HepG2 (cell line): ENCODE measurements around the gene TEKTIP1. TPM values are rescaled to one million over a fixed set of nuclear protein-coding genes. Genes with fewer than 3 reads are reported as not detected.
A peak's percentile ranks its signal among the peaks of the same experiment; 100 is the strongest.

Source experiments
- ATF3 ChIP-seq: sonication (generic); formaldehyde crosslinking; IDR thresholded peaks from 2 replicates; pipeline ENCODE4 v1.4.0; 2020; ENCODE audit warnings: missing genetic modification reagents
- CTCF ChIP-seq: sonication (generic); formaldehyde crosslinking; IDR thresholded peaks from 2 replicates; pipeline ENCODE4 v1.5.0; 2020; ENCODE audit warnings: mild to moderate bottlenecking, missing genetic modification reagents, moderate library complexity
- DNMT1 ChIP-seq: sonication (generic); formaldehyde crosslinking; IDR thresholded peaks from 2 replicates; pipeline ENCODE4 v1.5.1; 2020; ENCODE audit warnings: mild to moderate bottlenecking, missing genetic modification reagents
- IRF2 ChIP-seq: IDR thresholded peaks from 2 replicates; pipeline ENCODE4 v1.6.1; 2018; ENCODE audit warnings: missing genetic modification reagents, missing compliant biosample characterization
- ISL2 ChIP-seq: sonication (generic); formaldehyde crosslinking; IDR thresholded peaks from 2 replicates; pipeline ENCODE4 v1.5.0; 2020; ENCODE audit warnings: missing genetic modification reagents
- ISX ChIP-seq: sonication (generic); formaldehyde crosslinking; conservative IDR thresholded peaks from 2 replicates; pipeline ENCODE4 v1.5.0; 2020; ENCODE audit warnings: missing genetic modification reagents
- KDM2A ChIP-seq: sonication (generic); formaldehyde crosslinking; IDR thresholded peaks from 2 replicates; pipeline ENCODE4 v1.4.0; 2020; ENCODE audit warnings: low read depth, missing genetic modification reagents, borderline replicate concordance
- KDM6A ChIP-seq: IDR thresholded peaks from 2 replicates; pipeline ENCODE4 v1.6.1; 2016; ENCODE audit warnings: low read depth
- LRRFIP1 ChIP-seq: sonication (generic); formaldehyde crosslinking; conservative IDR thresholded peaks from 2 replicates; pipeline ENCODE4 v1.4.0; 2020; ENCODE audit warnings: missing genetic modification reagents
- MBD4 ChIP-seq: IDR thresholded peaks from 2 replicates; pipeline ENCODE4 v1.6.1; 2012; ENCODE audit warnings: low read length, inconsistent platforms, borderline replicate concordance
- MBNL3 ChIP-seq: fragments of 250-450 bp; sonication (Bioruptor Pico); conservative IDR thresholded peaks from 2 replicates; pipeline ENCODE4 v1.8.0; 2022; ENCODE audit warnings: mild to moderate bottlenecking, inconsistent platforms
- MXI1 ChIP-seq: IDR thresholded peaks from 3 replicates; pipeline ENCODE4 v1.6.1; 2012; ENCODE audit warnings: low read depth, low read length, inconsistent platforms, borderline replicate concordance
- PAXIP1 ChIP-seq: sonication (generic); formaldehyde crosslinking; conservative IDR thresholded peaks from 2 replicates; pipeline ENCODE4 v1.4.0; 2020; ENCODE audit warnings: mild to moderate bottlenecking, missing genetic modification reagents, moderate library complexity
- PHF20 ChIP-seq: sonication (generic); formaldehyde crosslinking; IDR thresholded peaks from 2 replicates; pipeline ENCODE4 v1.5.0; 2020; ENCODE audit warnings: mild to moderate bottlenecking, missing genetic modification reagents
- PPARG ChIP-seq: conservative IDR thresholded peaks from 2 replicates; pipeline ENCODE4 v1.6.1; 2016; ENCODE audit warnings: missing biosample characterization, missing genetic modification reagents
- RORA ChIP-seq: sonication (generic); formaldehyde crosslinking; IDR thresholded peaks from 2 replicates; pipeline ENCODE4 v1.5.0; 2020; ENCODE audit warnings: mild to moderate bottlenecking, missing genetic modification reagents, moderate library complexity
- ZNF432 ChIP-seq: sonication (generic); formaldehyde crosslinking; IDR thresholded peaks from 2 replicates; pipeline ENCODE4 v1.5.0; 2020; ENCODE audit warnings: missing genetic modification reagents, mild to moderate bottlenecking, borderline replicate concordance
- ZNF44 ChIP-seq: sonication (generic); formaldehyde crosslinking; IDR thresholded peaks from 2 replicates; pipeline ENCODE4 v1.5.1; 2020; ENCODE audit warnings: mild to moderate bottlenecking, missing genetic modification reagents
- ZNF513 ChIP-seq: sonication (generic); formaldehyde crosslinking; conservative IDR thresholded peaks from 2 replicates; pipeline ENCODE4 v1.5.0; 2020; ENCODE audit warnings: missing genetic modification reagents
- ZNF891 ChIP-seq: sonication (generic); formaldehyde crosslinking; IDR thresholded peaks from 2 replicates; pipeline ENCODE4 v1.5.0; 2020; ENCODE audit warnings: mild to moderate bottlenecking, missing genetic modification reagents
- polyA plus RNA-seq, 8 experiments: library from polyadenylated mRNA; depleted of rRNA in 3 of 8; stranded (reverse) in 7 of 8; unstranded in 1 of 8; fragments of >200 nt; fragmentation: Illumina TruSeq in 4 of 8; extraction: Trizol in 4 of 8; gene quantifications; 2 replicates each; pipeline versions ENCODE4 v1.2.1 to v1.2.3, GENCODE V29; 2011 to 2016; ENCODE audit warnings: low read depth in 4 of 8, missing spikeins in 1 of 8, mixed read lengths in 1 of 8; ENCODE audit not compliant: insufficient read depth in 1 of 8
- total RNA-seq, 5 experiments: library from RNA; depleted of rRNA; stranded (reverse); fragments of >200 nt; fragmentation: Illumina TruSeq; extraction: Trizol; gene quantifications; 2 replicates each; pipeline ENCODE4 v1.2.3, GENCODE V29; 2016; ENCODE audit warnings: low read depth in 1 of 5

The TEKTIP1 gene
- total and polyA plus RNA-seq, 2 of the 13 experiments (the other 11 are each of a cell fraction or from before 2014, with no cell fraction given) = not detected

- TF ChIP-seq ZNF432 (CRISPR knock-in tag) = no peak
- no peak for TF ChIP-seq ISX (CRISPR knock-in tag)
- TF ChIP-seq ZNF44 = no peak
- no peak for TF ChIP-seq ZNF513 (CRISPR knock-in tag)
- no peak for TF ChIP-seq MBNL3
- TF ChIP-seq PAXIP1 (CRISPR knock-in tag) = peak; percentile 68
- TF ChIP-seq KDM2A (CRISPR knock-in tag) = peak; percentile 87
- TF ChIP-seq ZNF891 = 0 out of 2 replicates have a peak, but pooled peaks have one; percentile 43
- TF ChIP-seq PPARG = peak; percentile 61; the same call in 1 of the 2 replicates
- TF ChIP-seq CTCF (CRISPR knock-in tag) = peak; percentile 48
- TF ChIP-seq DNMT1 (CRISPR knock-in tag) = peak; percentile 77; the same call in 1 of the 2 replicates
- TF ChIP-seq MBD4 = no peak
- TF ChIP-seq RORA = no peak
- TF ChIP-seq MXI1 = peak; percentile 96; the same call in 2 of the 3 replicates
- no peak for TF ChIP-seq LRRFIP1 (CRISPR knock-in tag)
- no peak for TF ChIP-seq KDM6A (CRISPR knock-in tag)
- TF ChIP-seq IRF2 (CRISPR knock-in tag) = peak; percentile 71
- TF ChIP-seq PHF20 = peak; percentile 79
- TF ChIP-seq ISL2 (CRISPR knock-in tag) = no peak
- TF ChIP-seq ATF3 (CRISPR knock-in tag) = peak; percentile 7; the same call in 1 of the 2 replicates
Measured at GRCh38 chr19:3505598-3506383, 33.2 kb upstream of the TEKTIP1 start, which contains the start of gene FZR1 (continued).
